ENCODE data around the gene VOPP1.

The VOPP1 gene

DNA sequence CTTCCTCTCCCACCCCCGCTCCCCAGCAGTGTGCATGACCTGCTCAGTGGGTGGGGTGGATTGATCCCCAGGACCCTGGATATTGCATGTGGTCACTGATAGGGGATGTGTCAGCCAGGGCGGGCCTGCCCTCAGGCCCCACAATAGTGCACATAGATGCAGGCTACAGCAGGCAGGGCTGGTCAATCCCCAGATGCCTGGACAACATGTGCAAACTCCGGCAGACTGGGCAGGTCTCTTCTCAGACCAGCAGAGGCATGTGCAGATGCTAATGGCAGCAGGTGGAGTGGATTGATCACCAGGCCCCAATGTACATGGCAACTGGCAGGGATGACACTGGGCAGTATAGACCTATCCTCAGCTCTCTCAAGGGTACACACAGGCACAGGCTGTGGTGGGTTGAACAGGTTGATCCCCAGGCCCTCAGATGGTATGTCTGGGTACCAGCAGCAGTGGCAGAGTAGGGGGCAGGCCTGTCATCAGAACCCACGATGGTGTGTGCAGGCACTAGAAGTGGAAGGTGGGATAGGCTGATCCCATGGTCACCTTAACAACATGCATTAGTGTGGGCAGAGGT lies 108.5 kb downstream of the VOPP1 start:
- Histone ChIP-seq H3K27me3 (no peaks in the 10 kb centered on the region), H3K4me1 (ENCODE audit: control insufficient read depth in 1 of 2, insufficient read depth in 1 of 2, low read depth in 1 of 2, low read length in 1 of 2) (no peaks in the 10 kb centered on the region), H3K36me3 (peaks cover 32% of the 10 kb centered on the region), H3K27ac (no peak overlapping the region), H3K4me3 (ENCODE audit: low read depth in 1 of 2, low read length in 1 of 2) (no peak overlapping the region), H3K9me3 (no peaks in the 10 kb centered on the region)
- TF ChIP-seq CTCF (IDR thresholded peaks at IDR 0.05) = no peak

GRCh38 chr7:55458351-55458750 lies 114.0 kb downstream of the VOPP1 start:
- Histone ChIP-seq H3K4me3 (ENCODE audit: low read depth in 1 of 2, low read length in 1 of 2) (no peak overlapping the region), H3K27me3 (no peaks in the 10 kb centered on the region), H3K36me3 (no peaks in the 10 kb centered on the region), H3K4me1 (ENCODE audit: control insufficient read depth in 1 of 2, insufficient read depth in 1 of 2, low read depth in 1 of 2, low read length in 1 of 2) (no peaks in the 10 kb centered on the region), H3K9me3 (no peaks in the 10 kb centered on the region), H3K27ac (no peak overlapping the region)
- no peak for TF ChIP-seq CTCF (IDR thresholded peaks at IDR 0.05)

DNA sequence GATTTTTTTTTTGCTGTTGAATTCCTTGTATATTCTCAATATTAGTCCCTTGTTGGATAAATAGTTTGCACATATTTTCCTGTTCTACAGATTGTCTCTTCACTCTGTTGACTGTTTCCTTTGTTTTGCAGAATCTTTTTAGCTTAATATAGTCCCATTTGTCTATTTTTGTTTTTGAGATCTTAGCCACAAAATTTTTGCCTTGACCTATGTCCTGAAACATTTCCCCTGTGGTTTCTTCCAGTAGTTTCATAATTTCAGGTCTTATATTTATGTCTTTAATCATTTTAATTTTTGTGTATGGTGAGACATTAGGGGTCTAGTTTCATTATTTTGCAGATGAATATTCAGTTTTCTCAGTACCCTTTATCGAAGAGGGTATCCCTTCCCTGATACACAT lies 114.5 kb downstream of the VOPP1 start:
- Histone ChIP-seq H3K4me3 (ENCODE audit: low read depth in 1 of 2, low read length in 1 of 2) (no peak overlapping the region), H3K9me3 (no peaks in the 10 kb centered on the region), H3K27me3 (no peaks in the 10 kb centered on the region), H3K27ac (no peak overlapping the region), H3K4me1 (ENCODE audit: control insufficient read depth in 1 of 2, insufficient read depth in 1 of 2, low read depth in 1 of 2, low read length in 1 of 2) (no peaks in the 10 kb centered on the region), H3K36me3 (no peaks in the 10 kb centered on the region)
- no peak for TF ChIP-seq CTCF (IDR thresholded peaks at IDR 0.05)

DNA sequence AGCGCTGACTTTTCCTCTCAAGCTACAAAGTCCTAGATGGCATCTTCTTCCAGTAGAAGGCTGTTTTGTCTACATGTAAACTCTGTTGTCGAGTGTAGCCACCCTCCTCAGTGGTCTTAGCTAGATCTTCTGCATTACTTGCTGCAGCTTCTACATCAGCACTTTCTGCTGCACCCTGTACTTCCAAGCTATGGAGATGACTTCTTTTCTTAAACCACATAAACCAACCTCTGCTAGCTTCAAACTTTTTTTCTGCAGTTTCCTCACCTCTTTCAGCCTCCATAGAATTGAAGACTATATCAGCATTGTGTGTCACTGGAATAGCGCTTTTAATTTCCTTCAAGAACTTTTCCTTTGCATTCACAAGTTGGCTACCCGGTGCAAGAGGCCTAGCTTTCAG lies 119.3 kb downstream of the VOPP1 start:
- H3K36me3 ChIP-seq = no peaks in the 10 kb centered on the region
- TF ChIP-seq CTCF (IDR thresholded peaks at IDR 0.05) = no peak
- no peaks in the 10 kb centered on the region for H3K4me1 ChIP-seq (ENCODE audit: control insufficient read depth in 1 of 2, insufficient read depth in 1 of 2, low read depth in 1 of 2, low read length in 1 of 2)
- no peak overlapping the region for H3K4me3 ChIP-seq (ENCODE audit: low read depth in 1 of 2, low read length in 1 of 2)
- H3K27ac ChIP-seq = no peak overlapping the region
- H3K27me3 ChIP-seq = peaks cover 32% of the 10 kb centered on the region
- no peaks in the 10 kb centered on the region for H3K9me3 ChIP-seq

DNA sequence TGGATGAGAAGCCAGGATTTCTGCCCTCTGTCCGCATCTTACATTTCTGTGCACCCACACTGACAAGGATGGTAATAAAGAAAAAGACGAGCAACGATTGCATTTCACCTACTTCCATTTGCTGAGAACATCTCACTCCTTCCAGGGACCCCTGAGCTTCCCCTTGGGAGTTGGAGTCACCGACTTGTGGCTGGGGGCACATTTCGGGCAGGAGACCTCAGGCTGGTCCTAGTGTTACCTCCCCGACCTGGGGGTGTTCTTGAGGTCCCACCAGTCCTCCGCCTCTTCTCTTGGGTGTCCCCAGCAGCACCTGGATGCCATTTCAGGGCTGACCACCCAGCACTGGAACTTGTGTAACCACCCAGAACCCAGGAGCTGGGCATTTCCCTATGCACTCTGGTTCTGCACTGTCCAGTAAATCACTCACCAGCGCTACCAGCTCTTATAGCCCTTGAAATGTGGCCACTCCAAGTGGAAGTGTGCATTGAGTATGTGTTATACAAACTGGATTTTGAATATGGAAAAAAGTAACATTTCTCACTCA lies 122.2 kb downstream of the VOPP1 start:
- Histone ChIP-seq H3K4me3 (ENCODE audit: low read depth in 1 of 2, low read length in 1 of 2) (no peak overlapping the region), H3K27ac (no peak overlapping the region), H3K36me3 (no peaks in the 10 kb centered on the region), H3K27me3 (peaks cover 40% of the 10 kb centered on the region), H3K4me1 (ENCODE audit: control insufficient read depth in 1 of 2, insufficient read depth in 1 of 2, low read depth in 1 of 2, low read length in 1 of 2) (no peaks in the 10 kb centered on the region), H3K9me3 (no peaks in the 10 kb centered on the region)
- no peak for TF ChIP-seq CTCF (IDR thresholded peaks at IDR 0.05)
